ENCODE measurements around the gene SP2. TPM values are rescaled to one million over a fixed set of nuclear protein-coding genes. Genes with fewer than 3 reads are reported as not detected.

SP2 gene
- total and polyA plus RNA-seq, 2 of the 13 experiments (the other 11 are each of a cell fraction or from before 2014, with no cell fraction given), result 1.4 to 4.8 TPM

DNA sequence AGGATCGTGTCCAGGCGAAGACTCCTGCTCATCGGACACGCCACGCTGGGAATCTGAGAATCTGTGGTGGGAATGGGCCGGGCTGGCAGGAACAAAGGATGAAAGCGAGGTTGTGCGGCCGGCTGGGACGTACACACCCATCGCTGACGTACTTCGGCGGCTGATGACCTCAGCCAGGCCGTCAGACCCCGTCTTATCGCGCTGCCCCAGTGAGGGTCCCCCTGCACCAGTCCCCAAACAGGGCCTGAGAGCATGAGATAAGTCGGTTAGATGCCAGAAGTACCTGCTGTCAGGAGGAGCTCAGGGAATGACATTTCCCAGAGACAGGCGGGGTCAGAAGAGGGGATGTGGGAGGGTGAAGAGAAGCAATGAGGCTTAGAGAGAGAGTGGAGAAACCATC, 29.1 kb upstream of the SP2 start:
- no peak for ATAC-seq
- no TSS peak for BruUV-seq (replicated peaks)
- H3K27ac ChIP-seq (ENCODE audit: extremely low read length, insufficient read depth, low read length), result no peak overlapping the region
- H3K79me2 ChIP-seq (ENCODE audit: insufficient read depth, low read length), result no peaks in the 10 kb centered on the region
- no peak overlapping the region for H3K4me3 ChIP-seq (replicated peaks in 1 of 3; ENCODE audit: insufficient read depth in 1 of 3, low read depth in 2 of 3, low read length in 3 of 3)
- H4K20me1 ChIP-seq (ENCODE audit: insufficient read depth, low read length), result no peaks in the 10 kb centered on the region
- TF ChIP-seq PPARG (CRISPR knock-in tag; conservative IDR thresholded peaks at IDR 0.05) (no peak), ZNF329 (CRISPR knock-in tag; IDR thresholded peaks at IDR 0.05; ENCODE audit: low read depth) (no peak), ZNF746 (CRISPR knock-in tag; IDR thresholded peaks at IDR 0.05) (no peak), JUN (CRISPR knock-in tag; IDR thresholded peaks at IDR 0.05) (no peak), ZBTB3 (CRISPR knock-in tag; IDR thresholded peaks at IDR 0.05; ENCODE audit: borderline replicate concordance, low read depth) (no peak), ZNF605 (CRISPR knock-in tag; IDR thresholded peaks at IDR 0.05) (no peak), NR2F2 (IDR thresholded peaks at IDR 0.05; ENCODE audit: borderline replicate concordance, low read depth) (no peak)
- TF ChIP-seq, protein P1, sequence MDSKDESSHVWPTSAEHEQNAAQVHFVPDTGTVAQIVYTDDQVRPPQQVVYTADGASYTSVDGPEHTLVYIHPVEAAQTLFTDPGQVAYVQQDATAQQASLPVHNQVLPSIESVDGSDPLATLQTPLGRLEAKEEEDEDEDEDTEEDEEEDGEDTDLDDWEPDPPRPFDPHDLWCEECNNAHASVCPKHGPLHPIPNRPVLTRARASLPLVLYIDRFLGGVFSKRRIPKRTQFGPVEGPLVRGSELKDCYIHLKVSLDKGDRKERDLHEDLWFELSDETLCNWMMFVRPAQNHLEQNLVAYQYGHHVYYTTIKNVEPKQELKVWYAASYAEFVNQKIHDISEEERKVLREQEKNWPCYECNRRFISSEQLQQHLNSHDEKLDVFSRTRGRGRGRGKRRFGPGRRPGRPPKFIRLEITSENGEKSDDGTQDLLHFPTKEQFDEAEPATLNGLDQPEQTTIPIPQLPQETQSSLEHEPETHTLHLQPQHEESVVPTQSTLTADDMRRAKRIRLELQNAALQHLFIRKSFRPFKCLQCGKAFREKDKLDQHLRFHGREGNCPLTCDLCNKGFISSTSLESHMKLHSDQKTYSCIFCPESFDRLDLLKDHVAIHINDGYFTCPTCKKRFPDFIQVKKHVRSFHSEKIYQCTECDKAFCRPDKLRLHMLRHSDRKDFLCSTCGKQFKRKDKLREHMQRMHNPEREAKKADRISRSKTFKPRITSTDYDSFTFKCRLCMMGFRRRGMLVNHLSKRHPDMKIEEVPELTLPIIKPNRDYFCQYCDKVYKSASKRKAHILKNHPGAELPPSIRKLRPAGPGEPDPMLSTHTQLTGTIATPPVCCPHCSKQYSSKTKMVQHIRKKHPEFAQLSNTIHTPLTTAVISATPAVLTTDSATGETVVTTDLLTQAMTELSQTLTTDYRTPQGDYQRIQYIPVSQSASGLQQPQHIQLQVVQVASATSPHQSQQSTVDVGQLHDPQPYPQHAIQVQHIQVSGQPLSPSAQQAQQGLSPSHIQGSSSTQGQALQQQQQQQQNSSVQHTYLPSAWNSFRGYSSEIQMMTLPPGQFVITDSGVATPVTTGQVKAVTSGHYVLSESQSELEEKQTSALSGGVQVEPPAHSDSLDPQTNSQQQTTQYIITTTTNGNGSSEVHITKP (CRISPR knock-in tag; IDR thresholded peaks at IDR 0.05; ENCODE audit: low read depth), result no peak
- TF ChIP-seq, protein P2, sequence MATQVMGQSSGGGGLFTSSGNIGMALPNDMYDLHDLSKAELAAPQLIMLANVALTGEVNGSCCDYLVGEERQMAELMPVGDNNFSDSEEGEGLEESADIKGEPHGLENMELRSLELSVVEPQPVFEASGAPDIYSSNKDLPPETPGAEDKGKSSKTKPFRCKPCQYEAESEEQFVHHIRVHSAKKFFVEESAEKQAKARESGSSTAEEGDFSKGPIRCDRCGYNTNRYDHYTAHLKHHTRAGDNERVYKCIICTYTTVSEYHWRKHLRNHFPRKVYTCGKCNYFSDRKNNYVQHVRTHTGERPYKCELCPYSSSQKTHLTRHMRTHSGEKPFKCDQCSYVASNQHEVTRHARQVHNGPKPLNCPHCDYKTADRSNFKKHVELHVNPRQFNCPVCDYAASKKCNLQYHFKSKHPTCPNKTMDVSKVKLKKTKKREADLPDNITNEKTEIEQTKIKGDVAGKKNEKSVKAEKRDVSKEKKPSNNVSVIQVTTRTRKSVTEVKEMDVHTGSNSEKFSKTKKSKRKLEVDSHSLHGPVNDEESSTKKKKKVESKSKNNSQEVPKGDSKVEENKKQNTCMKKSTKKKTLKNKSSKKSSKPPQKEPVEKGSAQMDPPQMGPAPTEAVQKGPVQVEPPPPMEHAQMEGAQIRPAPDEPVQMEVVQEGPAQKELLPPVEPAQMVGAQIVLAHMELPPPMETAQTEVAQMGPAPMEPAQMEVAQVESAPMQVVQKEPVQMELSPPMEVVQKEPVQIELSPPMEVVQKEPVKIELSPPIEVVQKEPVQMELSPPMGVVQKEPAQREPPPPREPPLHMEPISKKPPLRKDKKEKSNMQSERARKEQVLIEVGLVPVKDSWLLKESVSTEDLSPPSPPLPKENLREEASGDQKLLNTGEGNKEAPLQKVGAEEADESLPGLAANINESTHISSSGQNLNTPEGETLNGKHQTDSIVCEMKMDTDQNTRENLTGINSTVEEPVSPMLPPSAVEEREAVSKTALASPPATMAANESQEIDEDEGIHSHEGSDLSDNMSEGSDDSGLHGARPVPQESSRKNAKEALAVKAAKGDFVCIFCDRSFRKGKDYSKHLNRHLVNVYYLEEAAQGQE (IDR thresholded peaks at IDR 0.05; ENCODE audit: borderline replicate concordance in 1 of 2, low read depth in 1 of 2, low read length in 2 of 2), result no peak
- TF ChIP-seq, protein P3, sequence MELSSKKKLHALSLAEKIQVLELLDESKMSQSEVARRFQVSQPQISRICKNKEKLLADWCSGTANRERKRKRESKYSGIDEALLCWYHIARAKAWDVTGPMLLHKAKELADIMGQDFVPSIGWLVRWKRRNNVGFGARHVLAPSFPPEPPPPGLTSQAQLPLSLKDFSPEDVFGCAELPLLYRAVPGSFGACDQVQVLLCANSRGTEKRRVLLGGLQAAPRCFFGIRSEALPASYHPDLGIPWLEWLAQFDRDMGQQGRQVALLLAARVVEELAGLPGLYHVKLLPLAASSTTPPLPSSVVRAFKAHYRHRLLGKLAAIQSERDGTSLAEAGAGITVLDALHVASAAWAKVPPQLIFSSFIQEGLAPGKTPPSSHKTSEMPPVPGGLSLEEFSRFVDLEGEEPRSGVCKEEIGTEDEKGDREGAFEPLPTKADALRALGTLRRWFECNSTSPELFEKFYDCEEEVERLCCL (CRISPR knock-in tag; IDR thresholded peaks at IDR 0.05; ENCODE audit: borderline replicate concordance), result no peak
- WGBS (ENCODE audit: low lambda C conversion rate), result 59% methylated on average over 20 of the region's 20 CpGs
- H3K4me2 ChIP-seq (ENCODE audit: low read depth, low read length), result no peak overlapping the region
- no peaks in the 10 kb centered on the region for H3K9me3 ChIP-seq (ENCODE audit: low read length)
- H3K9ac ChIP-seq (ENCODE audit: insufficient read depth, low read depth, low read length), result no peak overlapping the region
- in situ Hi-C loops (cut with HindIII; ENCODE audit: extremely low pct_ligation_motif_present, low pct_unique_long_range_greater_than_20kb), result no loop called here
- POLR2A ChIA-PET, result no interaction called here
- H3K4me1 ChIP-seq (ENCODE audit: insufficient read depth, low read length), result peaks cover 14% of the 10 kb centered on the region
- intact Hi-C loops (cut with micrococcal nuclease; ENCODE audit: unreplicated experiment), result no loop called here
- CTCF ChIA-PET (ENCODE audit: low intra/inter-chr PET ratio, low total read pairs), result no interaction called here
- H2AFZ ChIP-seq (ENCODE audit: low read length), result no peak overlapping the region
- DNase-seq (ENCODE audit: low spot score), result no peak
- no peaks in the 10 kb centered on the region for H3K36me3 ChIP-seq (replicated peaks in 1 of 2; ENCODE audit: control insufficient read depth in 1 of 2, insufficient read depth in 2 of 2, low read length in 2 of 2)
- peaks cover 5 to 18% of the 10 kb centered on the region in 2 experiments; a peak in 3 of 5 replicates for H3K27me3 ChIP-seq (ENCODE audit: control insufficient read depth in 1 of 2, insufficient read depth in 2 of 2, low read length in 2 of 2)
- no peak for FAIRE-seq

Data from HepG2 (cell line).